ENCODE results near the gene LEMD2.

DNA sequence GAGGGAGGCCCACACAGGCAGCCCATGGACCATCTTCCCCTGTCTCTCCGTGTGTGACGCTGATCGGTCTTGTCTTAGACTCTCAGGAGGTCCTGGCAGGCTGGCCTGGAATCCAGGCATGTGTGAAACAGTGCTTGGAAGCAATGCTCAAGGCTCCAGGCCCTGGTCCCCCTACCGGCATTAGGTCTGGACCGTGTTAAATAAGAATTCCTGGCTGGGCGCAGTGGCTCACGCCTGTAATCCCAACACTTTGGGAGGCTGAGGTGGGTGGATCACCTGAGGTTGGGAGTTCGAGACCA is 55.3 kb downstream of the LEMD2 start:
- TF ChIP-seq POLR2A (IDR thresholded peaks at IDR 0.05; ENCODE audit: low read length) (no peak), GATA1 (IDR thresholded peaks at IDR 0.05; ENCODE audit: low read depth, low read length) (no peak)

Data from erythroblast (primary cell).